Hair follicular keratinocyte (primary cell): ENCODE results near the gene ABCC9. TPM values are rescaled to one million over a fixed set of nuclear protein-coding genes. Genes with fewer than 3 reads are reported as not detected.

ENCODE experiments used
- total RNA-seq: library from RNA; depleted of rRNA; stranded (reverse); fragments of >200 nt; gene quantifications from 2 replicates; pipeline ENCODE4 v1.2.3, GENCODE V29; 2015

The ABCC9 gene
- total RNA-seq: 0.42 TPM in 1 of 2 replicates, not detected in the other

DNA sequence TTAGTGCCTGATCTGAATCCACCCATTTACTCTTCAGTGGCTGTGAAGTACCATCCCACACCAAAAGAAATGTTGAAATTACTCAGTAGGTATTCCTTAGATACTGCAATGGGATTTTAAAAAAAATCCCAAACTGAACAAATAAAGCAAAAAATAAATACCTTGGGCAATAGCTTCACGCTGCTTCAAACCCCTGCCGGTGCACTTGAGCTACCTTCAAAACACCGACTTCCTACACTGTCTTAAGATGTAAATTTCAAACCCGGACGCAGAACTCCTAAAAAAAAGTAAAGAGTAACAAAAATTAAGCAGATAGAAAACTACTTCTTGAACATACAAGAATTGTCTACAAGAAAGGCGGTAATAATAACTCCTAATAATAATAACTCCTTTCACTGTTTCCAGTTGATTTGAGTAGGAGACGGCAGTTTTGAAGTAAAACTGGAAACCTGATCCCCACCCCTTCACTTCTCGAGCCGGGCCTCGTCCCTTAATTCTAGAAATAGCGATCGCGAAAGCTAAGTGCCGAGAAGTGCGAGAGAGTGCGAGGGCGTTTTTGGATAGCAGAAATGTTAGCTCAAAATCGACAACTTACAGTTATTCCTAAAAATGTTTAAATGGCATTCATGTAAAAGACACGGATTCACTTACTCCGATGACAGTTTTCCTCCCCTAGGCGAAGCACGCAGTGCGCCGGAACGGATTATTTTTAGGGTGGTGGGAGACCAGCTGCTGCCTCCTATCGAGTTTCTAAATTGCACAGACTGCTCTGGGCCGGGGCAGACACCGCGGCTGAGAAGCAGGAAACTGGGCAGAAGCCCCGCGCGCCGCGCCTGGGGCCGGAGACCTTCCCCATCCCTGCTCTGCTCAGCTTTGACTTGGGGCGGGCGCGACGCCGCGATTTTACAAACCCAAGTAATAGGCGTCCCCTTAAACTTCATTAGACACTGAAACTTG is at the start of gene ABCC9:
Gene ABCC9 (minus strand): TSS at position 878 of the 957 bp plus-strand sequence. CDS start 4,752 bp downstream, outside the sequence.

DNA sequence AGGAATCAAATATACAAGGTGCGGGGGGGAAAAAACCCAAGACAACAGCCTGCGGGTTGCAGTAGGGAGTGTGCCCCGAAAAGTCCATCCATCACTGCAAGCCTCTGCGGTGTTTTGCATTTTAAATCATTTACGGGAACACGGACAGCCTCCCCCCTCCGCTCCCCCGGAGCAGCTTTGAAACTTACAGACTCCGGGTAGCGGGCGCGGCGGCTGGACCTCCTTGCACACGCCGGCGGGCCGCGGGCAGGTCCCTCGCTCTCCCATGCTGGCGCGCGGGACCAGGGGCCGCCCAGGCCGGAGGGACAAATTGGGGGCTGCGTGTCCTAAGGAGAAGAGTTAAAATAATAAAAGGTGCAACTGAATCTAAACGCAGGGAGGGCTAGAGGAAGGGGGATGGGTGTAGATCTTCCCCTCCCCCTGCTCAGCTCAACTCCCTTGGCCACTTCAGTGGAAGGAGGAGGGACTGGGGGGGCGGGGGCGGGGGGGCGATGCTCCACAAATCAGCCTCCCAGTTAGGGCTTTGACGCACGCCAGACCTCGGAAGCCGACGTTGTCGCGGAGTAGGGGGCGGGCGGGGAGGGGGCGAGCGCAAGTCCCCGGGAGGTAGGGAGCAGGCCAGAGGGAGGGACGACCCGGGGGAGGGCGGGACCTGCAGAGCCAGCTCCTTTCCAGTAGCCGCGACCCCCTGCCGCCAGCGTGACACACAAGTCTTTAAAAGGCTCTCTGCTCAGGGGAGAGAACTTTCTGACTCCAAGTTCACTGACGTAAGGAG is 166.7 kb downstream of the ABCC9 start, which contains the start of gene KCNJ8:
Gene KCNJ8 (minus strand): TSS at position 349 of the 775 bp plus-strand sequence. CDS start 1,090 bp downstream, outside the sequence.

Other genes starting within 250 kb of the ABCC9 start
- not detected in 2 replicates for gene KCNJ8, start 166.7 kb downstream of the ABCC9 start, total RNA-seq
- 44.7 and 48.0 TPM in 2 replicates for gene CMAS, start 104.8 kb upstream of the ABCC9 start, total RNA-seq